ENCODE measurements around the gene LAMB1. TPM values are rescaled to one million over a fixed set of nuclear protein-coding genes. Genes with fewer than 3 reads are reported as not detected.

Gene LAMB1
- total and polyA plus RNA-seq, 2 of the 13 experiments (the other 11 are each of a cell fraction or from before 2014, with no cell fraction given), result 109 to 124 TPM

- Histone ChIP-seq H4K20me1 (ENCODE audit: insufficient read depth, low read length) (no peaks in the 10 kb centered on the region), H3K9ac (ENCODE audit: insufficient read depth, low read depth, low read length) (no peak overlapping the region), H3K27ac (ENCODE audit: extremely low read length, insufficient read depth, low read length) (no peak overlapping the region), H3K79me2 (ENCODE audit: insufficient read depth, low read length) (no peaks in the 10 kb centered on the region), H2AFZ (ENCODE audit: low read length) (no peak overlapping the region), H3K36me3 (replicated peaks in 1 of 2; ENCODE audit: control insufficient read depth in 1 of 2, insufficient read depth in 2 of 2, low read length in 2 of 2) (peaks cover 25 to 64% of the 10 kb centered on the region in 2 experiments), H3K27me3 (ENCODE audit: control insufficient read depth in 1 of 2, insufficient read depth in 2 of 2, low read length in 2 of 2) (no peaks in the 10 kb centered on the region), H3K9me3 (ENCODE audit: low read length) (no peaks in the 10 kb centered on the region), H3K4me2 (ENCODE audit: low read depth, low read length) (no peak overlapping the region), H3K4me1 (ENCODE audit: insufficient read depth, low read length) (peaks cover 31% of the 10 kb centered on the region), H3K4me3 (replicated peaks in 1 of 3; ENCODE audit: insufficient read depth in 1 of 3, low read depth in 2 of 3, low read length in 3 of 3) (no peak overlapping the region)
- ATAC-seq (no peak), FAIRE-seq (no peak), DNase-seq (ENCODE audit: low spot score) (no peak)
- no TSS peak for BruUV-seq (replicated peaks)
- intact Hi-C loops (cut with micrococcal nuclease; ENCODE audit: unreplicated experiment), result no loop called here
- TF ChIP-seq, protein P1, sequence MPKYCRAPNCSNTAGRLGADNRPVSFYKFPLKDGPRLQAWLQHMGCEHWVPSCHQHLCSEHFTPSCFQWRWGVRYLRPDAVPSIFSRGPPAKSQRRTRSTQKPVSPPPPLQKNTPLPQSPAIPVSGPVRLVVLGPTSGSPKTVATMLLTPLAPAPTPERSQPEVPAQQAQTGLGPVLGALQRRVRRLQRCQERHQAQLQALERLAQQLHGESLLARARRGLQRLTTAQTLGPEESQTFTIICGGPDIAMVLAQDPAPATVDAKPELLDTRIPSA (CRISPR knock-in tag; IDR thresholded peaks at IDR 0.05; ENCODE audit: borderline replicate concordance), result no peak
- TF ChIP-seq MAFG (CRISPR knock-in tag; IDR thresholded peaks at IDR 0.05) (no peak), NBN (conservative IDR thresholded peaks at IDR 0.05) (no peak), ZNF414 (CRISPR knock-in tag; IDR thresholded peaks at IDR 0.05) (no peak), PRPF4 (IDR thresholded peaks at IDR 0.05; ENCODE audit: low read depth, low read length, poor library complexity, severe bottlenecking) (no peak), MED1 (CRISPR knock-in tag; IDR thresholded peaks at IDR 0.05) (no peak), POLR2AphosphoS5 (IDR thresholded peaks at IDR 0.05; ENCODE audit: low read depth, low read length) (no peak), GATAD2A (CRISPR knock-in tag; IDR thresholded peaks at IDR 0.05) (no peak), ZNF549 (CRISPR knock-in tag; IDR thresholded peaks at IDR 0.05) (no peak), FIP1L1 (IDR thresholded peaks at IDR 0.05; ENCODE audit: borderline replicate concordance, insufficient read depth, low read depth, low read length) (no peak), TBX2 (CRISPR knock-in tag; IDR thresholded peaks at IDR 0.05; ENCODE audit: borderline replicate concordance) (no peak), ZNF577 (CRISPR knock-in tag; IDR thresholded peaks at IDR 0.05; ENCODE audit: borderline replicate concordance, low read depth) (no peak), PHF21A (CRISPR knock-in tag; IDR thresholded peaks at IDR 0.05) (no peak), ZNF17 (CRISPR knock-in tag; IDR thresholded peaks at IDR 0.05) (no peak), ZNF34 (CRISPR knock-in tag; IDR thresholded peaks at IDR 0.05; ENCODE audit: borderline replicate concordance) (no peak), GPN1 (CRISPR knock-in tag; IDR thresholded peaks at IDR 0.05; ENCODE audit: borderline replicate concordance) (no peak)
- TF ChIP-seq, protein P2, sequence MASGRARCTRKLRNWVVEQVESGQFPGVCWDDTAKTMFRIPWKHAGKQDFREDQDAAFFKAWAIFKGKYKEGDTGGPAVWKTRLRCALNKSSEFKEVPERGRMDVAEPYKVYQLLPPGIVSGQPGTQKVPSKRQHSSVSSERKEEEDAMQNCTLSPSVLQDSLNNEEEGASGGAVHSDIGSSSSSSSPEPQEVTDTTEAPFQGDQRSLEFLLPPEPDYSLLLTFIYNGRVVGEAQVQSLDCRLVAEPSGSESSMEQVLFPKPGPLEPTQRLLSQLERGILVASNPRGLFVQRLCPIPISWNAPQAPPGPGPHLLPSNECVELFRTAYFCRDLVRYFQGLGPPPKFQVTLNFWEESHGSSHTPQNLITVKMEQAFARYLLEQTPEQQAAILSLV (CRISPR knock-in tag; IDR thresholded peaks at IDR 0.05; ENCODE audit: borderline replicate concordance), result no peak
- TF ChIP-seq, protein P3, sequence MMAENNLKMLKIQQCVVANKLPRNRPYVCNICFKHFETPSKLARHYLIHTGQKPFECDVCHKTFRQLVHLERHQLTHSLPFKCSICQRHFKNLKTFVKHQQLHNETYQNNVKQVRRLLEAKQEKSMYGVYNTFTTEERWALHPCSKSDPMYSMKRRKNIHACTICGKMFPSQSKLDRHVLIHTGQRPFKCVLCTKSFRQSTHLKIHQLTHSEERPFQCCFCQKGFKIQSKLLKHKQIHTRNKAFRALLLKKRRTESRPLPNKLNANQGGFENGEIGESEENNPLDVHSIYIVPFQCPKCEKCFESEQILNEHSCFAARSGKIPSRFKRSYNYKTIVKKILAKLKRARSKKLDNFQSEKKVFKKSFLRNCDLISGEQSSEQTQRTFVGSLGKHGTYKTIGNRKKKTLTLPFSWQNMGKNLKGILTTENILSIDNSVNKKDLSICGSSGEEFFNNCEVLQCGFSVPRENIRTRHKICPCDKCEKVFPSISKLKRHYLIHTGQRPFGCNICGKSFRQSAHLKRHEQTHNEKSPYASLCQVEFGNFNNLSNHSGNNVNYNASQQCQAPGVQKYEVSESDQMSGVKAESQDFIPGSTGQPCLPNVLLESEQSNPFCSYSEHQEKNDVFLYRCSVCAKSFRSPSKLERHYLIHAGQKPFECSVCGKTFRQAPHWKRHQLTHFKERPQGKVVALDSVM (CRISPR knock-in tag; IDR thresholded peaks at IDR 0.05), result no peak
- TF ChIP-seq, protein P4, sequence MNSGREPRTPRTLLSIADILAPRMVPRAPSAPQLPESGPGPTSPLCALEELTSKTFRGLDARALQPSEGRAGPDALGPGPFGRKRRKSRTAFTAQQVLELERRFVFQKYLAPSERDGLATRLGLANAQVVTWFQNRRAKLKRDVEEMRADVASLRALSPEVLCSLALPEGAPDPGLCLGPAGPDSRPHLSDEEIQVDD (CRISPR knock-in tag; IDR thresholded peaks at IDR 0.05; ENCODE audit: borderline replicate concordance), result no peak
- whole genome bisulfite sequencing (ENCODE audit: low lambda C conversion rate), result 96% methylated on average over 13 of the region's 13 CpGs
- in situ Hi-C loops (cut with HindIII; ENCODE audit: extremely low pct_ligation_motif_present, low pct_unique_long_range_greater_than_20kb), result no loop called here
- CTCF ChIA-PET (ENCODE audit: low intra/inter-chr PET ratio, low total read pairs), result no interaction called here
- POLR2A ChIA-PET, result no interaction called here
These were observed 27.5 kb downstream of the LAMB1 start for GRCh38 chr7:107975394-107976013.

Measured in HepG2 (cell line).